Panc1 (cell line): ENCODE results near the gene PAQR7.

ENCODE experiments used
- CTCF ChIP-seq: fragments of 450-650 bp; IDR thresholded peaks from 2 replicates; pipeline ENCODE4 v1.5.1; 2017; ENCODE audit warnings: mild to moderate bottlenecking
- POLR2AphosphoS5 ChIP-seq: IDR thresholded peaks from 2 replicates; pipeline ENCODE4 v1.6.1; 2012; ENCODE audit warnings: mild to moderate bottlenecking, low read depth, low read length, moderate library complexity
- REST ChIP-seq, 2 experiments: IDR thresholded peaks; 2 replicates each; pipeline ENCODE4 v1.6.1; 2011 to 2012; ENCODE audit warnings: low read depth in 2 of 2, control low read depth in 1 of 2, low read length in 1 of 2, mild to moderate bottlenecking in 1 of 2, moderate library complexity in 1 of 2; ENCODE audit not compliant: insufficient read depth in 1 of 2
- SIN3A ChIP-seq: IDR thresholded peaks from 2 replicates; pipeline ENCODE4 v1.6.1; 2012; ENCODE audit warnings: low read depth, mild to moderate bottlenecking, low read length, moderate library complexity, borderline replicate concordance; ENCODE audit not compliant: insufficient read depth
- TCF7L2 ChIP-seq: IDR thresholded peaks from 2 replicates; pipeline ENCODE4 v1.6.1; 2011; ENCODE audit warnings: mild to moderate bottlenecking, low read depth, low read length, inconsistent platforms

- no peak for TF ChIP-seq CTCF
- no peak; the same call in 1 of the 2 replicates for TF ChIP-seq SIN3A
- no peak for TF ChIP-seq POLR2AphosphoS5
- no peak for TF ChIP-seq TCF7L2
- no peak for TF ChIP-seq REST (IDR thresholded peaks at IDR 0.05; ENCODE audit: insufficient read depth in 1 of 2, low read depth in 2 of 2, low read length in 1 of 2)
Observed at GRCh38 chr1:25820247-25821111, 55.0 kb downstream of the PAQR7 start.
